GM19372 (cell line): ENCODE data around the gene SLC35F1.

Experiments
- ATAC-seq: cut with Tn5 transposase; IDR thresholded peaks from one replicate; pipeline ENCODE4 v1.9.1; 2021; ENCODE audit warnings: mild to moderate bottlenecking, low read depth, moderate library complexity; ENCODE audit not compliant: unreplicated experiment

The SLC35F1 gene

DNA sequence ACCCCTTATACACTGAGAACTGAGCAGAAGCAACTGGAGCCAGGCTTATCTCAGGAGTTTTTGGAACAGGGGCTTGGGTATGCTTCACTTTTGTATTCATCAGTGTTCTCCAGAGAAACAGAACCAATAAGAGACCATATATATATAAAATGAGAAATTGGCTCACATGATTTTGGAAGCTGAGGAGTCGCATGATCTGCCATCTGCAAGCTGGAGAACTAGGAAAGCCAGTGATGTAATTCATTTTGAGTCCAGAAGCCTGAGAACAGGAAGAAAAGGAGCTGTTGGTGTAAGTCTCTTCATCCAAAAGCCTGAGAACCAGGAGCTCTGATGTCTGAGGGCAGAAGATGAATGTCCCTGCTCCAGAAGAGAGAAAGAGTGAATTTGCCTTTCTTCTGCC, 272.0 kb downstream of the SLC35F1 start:
- no peak for ATAC-seq

DNA sequence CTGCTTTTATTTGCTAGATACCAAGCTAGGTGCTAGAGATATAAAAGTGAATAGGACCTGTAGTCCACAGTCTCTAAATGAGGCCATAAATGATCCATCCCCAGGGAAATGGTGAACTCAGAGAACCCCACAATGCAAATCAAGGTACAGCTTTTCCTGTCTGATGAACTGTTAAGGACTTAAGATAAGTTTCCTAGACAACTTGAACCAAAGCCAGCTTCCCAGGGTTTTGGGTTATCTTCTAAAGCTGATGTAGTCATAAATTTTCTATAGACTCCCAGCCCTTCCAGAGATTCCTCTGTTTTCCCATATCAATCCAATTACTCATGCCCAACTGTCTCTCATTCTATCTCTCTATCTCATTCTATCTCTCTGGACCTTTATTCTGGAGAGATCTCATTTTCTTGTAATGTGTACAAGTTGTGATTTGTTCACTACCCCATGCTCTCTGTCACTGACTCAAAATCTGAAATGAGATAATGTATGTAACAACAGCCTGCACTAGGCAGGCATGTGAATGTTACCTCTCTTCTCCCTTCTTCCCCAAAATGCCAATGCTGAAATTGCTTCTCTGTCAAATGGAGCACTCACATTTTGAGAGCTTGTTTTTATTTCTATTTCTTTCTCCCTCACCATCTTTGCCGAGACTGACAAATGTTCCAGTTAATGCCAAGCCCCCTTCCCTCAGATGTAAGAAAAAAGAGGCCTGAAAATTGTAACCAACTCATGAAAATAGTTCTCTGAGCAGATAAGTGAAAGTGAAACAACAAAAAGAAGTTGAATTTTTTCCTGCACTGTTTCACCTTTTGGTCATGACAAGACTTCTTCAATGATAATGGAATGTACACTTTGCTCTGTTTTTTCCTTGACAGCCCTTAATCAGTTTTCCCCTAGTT, 279.9 kb downstream of the SLC35F1 start:
- peak; percentile 50 for ATAC-seq

DNA sequence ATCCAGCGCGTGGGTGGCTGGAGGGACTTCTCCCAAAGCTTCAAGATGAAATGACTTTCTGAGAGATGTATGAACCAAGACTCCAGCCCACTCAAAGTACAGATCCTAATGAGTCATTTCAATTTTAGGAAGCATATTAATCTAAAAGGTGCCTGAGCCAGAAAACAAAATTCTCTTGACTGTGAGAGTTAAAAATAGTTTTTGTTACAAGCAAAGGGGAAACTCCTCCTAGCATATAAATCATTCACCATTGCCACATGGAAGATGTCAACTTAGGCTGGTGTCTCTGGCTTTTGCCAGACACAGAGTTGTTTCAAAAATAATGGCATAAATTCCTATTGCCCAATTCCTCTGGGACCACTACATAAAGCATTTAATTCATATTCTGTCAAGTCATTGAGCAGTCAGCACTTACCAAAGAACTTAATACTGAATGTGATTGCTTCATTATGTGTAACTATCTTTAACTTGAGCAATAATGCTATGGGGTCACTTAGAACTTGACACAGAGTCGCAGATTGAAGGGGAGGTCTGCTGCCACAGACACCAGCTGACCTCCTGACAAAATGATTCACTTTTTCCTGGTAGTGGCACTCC, 280.6 kb downstream of the SLC35F1 start:
- ATAC-seq: peak; percentile 43

DNA sequence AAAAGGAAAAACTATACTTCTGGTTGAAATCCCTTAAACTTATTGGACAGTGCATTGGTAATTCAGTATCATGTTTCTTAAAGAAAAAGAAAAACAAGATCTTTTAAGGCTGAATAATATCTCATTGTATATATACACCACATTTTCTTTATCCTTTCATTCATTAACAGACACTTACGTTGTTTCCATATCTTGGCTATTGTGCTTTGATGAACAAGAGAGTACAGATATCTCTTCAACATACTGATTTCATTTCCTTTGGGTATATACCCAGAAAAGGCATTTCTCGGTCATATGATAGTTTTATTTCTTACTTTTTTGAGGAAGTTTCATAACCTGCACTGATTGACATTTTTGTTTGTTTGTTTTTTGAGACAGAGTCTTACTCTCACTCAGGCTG, 281.5 kb downstream of the SLC35F1 start:
- no peak for ATAC-seq

DNA sequence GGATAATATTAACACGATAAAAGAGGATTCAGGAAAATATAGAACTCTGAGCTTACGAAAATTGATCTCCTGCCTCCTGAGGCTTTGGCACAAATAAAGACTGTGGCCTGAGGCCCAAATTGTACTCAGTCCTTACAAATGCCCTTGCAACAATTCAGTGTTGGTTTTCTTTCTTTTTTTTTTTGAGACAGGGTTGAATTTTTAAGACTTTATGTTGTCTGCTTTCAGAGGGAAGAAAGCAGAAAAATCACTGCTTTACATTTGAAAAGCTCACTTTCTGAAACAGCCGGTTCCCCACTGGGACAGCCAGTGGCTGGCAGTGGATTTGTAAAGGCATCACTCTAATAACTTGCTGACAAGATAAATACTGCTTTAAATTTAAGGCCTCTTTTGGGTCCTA, 290.5 kb downstream of the SLC35F1 start:
- ATAC-seq: no peak

DNA sequence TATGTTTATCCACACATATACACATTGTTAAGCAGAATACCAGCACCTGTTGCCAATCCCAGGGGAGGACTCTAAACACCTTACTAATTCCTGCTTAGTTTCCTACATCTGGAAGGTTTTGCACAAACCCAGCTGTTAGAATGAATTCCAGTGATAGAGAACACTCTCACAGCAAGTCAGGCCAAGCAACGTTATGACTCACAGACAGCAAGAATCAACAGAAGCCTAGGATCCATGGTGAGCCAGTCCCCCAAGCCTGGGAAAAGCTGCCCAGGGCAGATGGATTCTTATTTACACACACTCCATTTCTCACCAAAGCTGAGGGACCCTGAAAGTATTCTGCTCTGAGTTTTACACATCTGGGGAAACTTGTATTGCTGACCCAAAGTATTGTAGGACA, 291.7 kb downstream of the SLC35F1 start:
- ATAC-seq: no peak

DNA sequence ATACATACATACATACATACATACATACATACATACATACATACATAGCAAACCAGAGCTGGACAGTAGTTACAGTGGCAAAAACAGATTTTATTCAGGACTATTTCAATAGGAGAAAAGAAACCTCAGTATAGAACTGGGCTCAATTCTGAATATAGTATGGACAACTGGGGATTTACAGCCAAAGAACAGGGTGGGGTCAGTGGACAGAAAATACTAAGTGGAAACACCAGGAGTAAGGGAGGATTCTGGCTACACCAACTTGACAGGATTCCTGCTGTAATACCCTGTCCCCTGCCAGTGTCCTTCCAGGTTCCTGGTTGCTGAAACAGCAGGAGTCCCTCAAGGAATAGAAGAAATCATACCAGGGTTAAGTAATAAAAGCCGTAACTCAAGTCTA, 293.1 kb downstream of the SLC35F1 start:
- no peak for ATAC-seq

DNA sequence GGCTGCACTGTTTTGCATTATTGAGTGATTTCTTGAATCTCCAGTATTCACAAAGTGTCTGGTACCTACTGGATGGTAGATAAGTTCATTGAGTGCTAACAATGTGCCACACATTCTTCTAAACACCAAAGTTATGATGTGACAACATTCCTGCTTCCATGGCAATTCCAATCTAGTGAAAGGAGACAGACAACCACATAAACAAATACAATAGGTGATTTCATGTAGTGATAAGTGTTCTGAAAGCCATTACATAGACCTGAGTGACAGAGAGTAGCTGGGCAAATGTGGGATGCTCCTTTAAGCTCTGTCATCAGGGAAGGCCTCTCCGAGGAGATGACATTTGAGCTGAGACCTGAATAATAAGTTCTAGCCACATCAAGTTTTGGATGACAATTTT, 295.5 kb downstream of the SLC35F1 start:
- ATAC-seq: no peak

DNA sequence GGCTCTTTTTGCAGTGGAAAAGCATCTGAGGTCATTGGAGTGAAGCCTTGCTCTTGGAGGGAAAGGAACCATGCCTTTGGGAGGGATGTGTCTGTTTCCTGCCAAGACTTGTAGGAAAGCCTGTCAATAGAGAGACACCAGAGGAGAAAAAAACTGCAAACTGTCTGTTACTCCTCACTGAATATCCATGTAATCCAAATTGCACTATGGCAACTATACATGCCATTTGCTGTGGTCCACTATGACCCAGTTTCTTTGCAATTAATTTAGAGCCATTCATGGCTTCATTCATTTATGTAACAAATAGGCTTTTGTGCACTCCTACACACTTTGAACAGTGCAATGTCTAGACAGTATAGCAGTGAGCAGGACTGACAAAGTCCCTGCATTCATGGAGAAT, 296.5 kb downstream of the SLC35F1 start:
- no peak for ATAC-seq

DNA sequence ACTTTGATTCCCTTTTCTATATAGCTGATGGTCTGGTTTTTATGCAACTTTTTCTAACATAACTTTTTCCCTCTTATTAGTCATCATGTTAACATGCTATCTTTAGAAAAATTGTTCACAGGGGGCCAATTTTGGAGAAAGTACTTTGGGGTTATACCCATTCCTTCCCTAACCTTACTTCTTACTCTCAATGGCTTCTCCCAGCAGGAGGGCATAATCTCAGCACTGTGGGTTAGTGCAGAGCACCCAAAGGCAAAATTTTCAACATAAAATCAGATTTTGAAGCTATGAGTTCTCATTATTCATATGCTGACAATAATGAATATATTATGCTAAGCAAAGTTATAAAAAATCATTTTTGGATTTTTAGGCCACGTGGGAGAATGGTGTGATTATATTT, 299.2 kb downstream of the SLC35F1 start:
- ATAC-seq: no peak

DNA sequence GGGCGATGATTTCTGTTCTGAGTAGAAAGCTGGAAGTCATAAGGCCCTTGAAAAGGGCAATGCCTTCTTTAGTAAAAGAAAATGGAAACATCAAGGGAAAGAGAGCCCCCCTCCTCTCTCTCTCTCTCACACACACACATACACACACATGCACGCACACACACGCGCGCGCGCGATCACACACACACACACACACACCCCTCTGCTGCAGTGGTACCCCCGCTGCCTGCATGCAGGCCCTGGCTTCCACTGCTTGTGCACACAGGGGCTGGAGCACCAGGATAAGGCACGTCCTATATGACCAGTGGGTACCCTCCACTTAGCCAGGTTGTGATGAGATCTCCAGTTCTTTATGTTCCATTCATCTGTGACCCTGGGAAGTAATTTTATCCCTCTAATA, 300.9 kb downstream of the SLC35F1 start:
- no peak for ATAC-seq

DNA sequence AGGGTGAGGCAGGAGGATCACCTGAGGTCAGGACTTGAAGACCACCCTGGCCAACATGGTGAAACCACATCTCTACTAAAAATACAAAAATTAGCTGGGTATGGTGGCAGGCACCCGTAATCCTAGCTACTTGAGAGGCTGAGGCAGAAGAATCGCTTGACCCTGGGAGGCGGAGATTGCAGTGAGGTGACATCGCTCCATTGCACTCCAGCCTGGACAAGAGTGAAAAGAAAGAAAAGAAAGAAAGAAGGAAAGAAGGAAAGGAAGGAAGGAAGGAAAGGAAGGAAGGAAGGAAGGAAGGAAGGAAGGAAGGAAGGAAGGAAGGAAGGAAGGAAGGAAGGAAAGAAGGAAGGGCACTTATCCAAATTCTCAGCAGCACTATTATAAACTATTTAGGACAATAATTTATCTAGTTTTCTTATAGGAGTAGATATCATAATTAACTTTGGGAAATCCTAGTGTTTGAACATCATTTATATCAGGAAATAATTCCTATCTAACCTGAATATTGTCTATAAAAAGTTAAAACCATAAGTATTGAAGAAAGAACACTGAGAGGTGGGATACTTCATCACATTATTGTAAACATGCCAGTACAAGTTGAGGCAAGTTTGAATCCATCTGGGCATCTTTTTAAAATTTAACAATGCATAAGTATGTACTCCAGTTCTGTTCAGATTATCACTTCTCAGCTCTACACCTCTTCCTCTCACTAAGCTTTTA, 305.5 kb downstream of the SLC35F1 start:
- no peak for ATAC-seq

DNA sequence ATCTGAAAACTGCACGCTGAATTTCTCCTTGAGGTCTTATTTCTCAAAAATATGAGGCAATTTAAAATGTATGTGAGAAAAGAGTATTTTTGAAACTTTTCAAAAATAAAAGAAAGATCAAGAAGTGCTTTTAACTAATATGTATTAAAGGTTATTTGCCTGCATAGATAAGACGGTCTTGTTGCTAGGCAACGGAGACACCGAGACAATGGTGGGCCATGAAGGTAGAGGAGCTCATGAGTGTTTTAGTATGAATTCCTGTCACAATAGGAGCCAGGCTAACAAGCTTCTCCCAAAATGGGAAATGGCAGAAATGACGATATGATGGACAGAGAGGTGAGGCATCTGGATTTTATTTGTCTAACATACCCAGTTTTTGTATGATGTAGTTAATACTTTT, 308.2 kb downstream of the SLC35F1 start:
- ATAC-seq: no peak

DNA sequence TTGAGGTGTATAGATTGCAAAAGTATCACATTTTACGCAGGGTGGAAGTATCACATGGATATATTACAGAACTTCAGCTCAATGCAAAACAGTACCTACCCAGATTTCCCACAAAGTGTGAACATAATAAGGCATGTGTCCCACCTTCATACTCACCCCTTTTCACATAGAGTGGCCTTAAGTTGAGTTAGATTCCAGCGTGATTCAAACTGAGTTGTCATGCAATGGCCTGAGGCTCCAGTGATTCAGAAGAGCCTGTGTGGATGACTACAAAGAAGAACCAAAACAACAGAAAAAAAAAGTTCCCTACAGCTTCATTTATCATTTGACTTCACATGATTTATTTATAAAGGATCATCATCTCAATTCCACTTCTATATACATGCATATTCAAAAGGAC, 309.7 kb downstream of the SLC35F1 start:
- ATAC-seq: no peak

DNA sequence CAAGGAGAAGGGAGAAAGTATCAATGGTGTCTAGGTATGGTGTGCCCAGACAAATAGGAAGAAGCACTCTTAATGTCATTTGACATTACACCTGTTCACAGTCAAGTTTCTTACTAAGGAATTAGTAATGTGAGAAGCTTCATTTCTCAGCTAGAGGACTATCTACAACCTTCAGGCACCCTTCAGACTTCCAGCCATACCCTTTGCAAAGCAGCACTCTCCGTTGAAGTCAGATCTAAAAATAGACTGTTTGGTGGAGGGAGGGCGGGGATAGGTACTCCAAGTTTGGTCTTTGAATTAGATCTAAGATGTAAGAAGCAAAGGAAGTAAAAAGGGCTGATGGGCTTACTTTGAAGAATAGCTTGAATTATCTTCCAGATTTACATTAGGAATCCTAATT, 311.1 kb downstream of the SLC35F1 start:
- no peak for ATAC-seq

DNA sequence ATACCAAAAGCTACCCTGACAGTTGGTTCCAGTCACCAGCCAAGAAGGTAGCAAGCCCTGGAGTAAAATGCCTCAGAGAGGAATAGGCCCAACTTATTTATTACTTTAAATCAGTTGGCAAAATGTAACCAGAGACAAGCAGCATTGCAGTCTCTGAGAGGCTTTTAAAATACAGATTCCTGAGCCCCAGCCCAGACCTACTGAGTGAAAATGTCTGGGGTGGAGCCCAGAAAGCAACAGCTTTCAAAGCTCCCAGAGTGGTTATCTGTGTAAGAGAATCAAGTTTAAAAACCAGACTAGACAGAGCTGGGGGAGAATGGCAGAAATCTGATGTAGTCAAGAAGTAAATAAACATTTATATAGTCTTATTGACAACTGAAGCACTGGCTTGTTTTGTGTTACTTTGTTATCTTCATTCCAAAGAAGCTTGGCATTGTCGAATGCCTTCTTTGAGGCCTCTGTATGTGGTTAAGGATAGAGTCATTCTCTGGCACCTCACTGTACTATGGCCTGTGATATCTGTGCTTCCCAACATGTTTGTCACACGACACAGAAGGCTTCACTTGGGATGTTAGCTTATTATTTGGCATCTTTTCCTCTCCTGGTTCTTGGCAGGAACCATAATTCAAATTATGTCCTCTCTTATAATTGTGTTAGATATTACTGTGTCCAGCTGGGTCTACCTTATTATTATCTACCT, 313.5 kb downstream of the SLC35F1 start:
- ATAC-seq: no peak

DNA sequence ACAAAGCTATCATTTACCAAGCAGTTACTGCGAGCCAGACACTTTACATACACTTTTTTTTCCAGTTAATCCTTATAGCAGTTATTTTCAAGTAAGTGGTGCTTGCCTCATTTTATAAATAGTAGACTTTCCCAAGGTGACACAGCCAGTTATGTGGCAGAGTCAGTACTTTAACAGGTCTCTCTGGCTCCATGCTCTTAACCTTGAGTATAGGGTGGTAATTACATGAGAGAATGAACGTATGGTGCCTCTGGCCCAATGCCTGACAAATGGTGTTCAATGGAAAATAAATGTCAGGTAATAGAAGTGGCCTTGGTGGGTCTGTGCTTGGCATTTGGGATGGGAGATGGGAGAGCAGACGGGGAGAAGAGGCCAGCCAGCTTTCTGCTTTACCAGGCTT, 316.3 kb downstream of the SLC35F1 start:
- ATAC-seq: no peak

DNA sequence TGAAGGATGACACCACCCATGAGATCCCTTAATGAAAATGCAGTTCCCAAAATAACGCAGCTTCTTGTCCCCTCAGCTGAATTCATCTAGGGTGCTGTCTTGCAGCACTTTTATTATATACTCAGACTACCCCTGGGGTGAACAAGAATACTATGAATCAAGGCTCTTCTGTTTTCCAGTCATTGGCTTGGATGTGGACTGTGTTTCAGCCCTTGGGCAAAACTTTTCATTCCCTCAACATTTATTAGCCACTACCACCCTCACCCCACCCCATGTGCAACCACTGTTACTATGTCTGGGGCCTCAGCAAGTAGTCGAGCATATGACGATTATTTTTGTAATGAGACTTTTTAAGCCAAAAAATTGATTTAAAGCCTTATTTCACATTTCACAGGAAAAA, 321.8 kb downstream of the SLC35F1 start:
- ATAC-seq: no peak

DNA sequence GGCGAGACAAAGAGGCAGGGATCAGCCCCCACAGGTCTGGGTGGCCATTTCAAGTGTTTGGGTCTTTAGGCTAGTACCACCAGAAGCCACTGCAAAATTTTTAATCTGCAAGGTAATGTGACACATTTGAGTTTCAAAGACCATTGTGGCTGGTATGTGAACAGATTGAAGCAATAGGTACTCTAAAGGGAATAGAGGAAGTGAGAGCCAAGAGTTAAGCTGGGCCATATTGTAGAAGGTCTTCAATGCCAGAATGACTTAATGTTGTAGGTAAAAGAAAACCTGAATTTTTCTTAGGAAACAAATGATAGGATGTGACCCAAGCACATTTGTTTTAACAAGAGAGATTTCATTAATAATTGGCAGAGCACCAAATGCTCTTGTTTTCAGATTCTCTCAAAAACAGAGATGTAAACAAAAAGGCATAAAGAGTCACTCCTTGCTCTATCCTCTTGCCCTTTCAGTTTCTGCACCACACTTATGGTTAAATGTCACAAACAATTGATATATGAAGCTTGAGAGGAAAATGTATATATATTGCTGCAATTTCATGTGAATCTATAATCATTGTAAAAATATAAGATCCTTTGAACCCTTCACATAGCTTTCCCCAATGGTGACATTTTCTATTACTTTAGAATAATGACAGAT, 333.9 kb downstream of the SLC35F1 start:
- peak; percentile 56 for ATAC-seq

DNA sequence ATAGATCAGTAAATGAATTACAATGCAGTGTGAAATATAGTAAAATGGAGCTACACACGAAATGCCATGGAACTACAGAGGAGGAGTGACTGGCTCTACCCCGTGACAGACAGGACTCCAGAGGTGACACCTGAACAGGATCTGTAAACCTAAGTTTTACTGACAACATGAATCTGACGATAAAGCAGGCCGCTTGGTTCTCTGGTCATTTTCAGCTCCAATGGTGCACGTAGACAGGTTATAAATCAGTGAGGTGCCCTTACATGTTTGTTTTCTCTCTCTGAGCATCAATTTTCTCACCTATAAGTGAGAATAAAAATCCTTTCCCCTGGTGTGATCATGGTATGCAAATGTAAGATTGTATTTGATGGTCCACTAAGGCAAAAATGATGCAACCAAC, 339.3 kb downstream of the SLC35F1 start:
- no peak for ATAC-seq
